ENCODE data around the gene NASP.

The NASP gene

DNA sequence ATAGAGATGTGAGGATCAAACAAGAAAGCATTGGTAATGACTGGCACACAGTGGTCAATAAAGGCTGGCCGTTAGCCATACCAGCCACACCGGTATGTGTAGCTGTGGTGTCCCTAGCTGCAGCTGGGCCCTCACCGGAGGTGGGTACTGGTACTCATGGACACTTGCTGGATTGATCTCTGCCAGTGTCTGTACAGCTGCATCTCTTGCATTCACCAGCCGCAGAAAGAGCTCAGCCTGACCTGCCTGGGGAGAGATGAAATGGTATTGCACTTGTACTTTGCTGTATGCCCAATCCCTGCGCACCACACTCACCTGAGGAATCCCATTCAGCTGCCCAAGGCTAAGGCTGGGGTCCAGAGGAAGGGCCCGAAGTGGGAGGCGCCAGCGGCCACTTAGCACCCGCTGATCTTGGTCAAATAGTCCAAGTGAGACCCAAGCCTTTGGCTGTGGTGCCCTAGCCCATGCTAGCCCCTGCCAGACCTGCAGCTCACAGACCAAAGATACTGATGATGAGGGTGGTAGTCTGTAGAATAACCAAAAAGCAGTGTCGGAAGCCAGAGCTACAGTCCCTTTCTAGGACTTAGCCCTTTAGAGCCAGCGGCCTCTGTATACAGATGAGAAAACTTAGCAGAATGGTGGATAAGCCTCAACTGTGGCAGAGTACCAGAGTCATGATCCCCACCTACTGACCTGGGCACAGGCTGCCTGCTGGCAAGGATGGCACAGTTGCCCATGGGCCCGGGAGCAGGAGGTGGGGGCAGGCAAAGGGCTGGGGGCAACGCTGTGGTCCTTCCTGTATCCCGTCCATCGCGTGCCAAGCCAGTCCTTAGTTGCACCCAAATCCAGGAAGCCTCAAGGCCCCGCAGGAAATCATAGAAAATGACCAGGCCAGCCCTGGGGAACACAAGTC, 37.0 kb downstream of the NASP start:
- no peak for DNase-seq (ENCODE audit: low read depth)

DNA sequence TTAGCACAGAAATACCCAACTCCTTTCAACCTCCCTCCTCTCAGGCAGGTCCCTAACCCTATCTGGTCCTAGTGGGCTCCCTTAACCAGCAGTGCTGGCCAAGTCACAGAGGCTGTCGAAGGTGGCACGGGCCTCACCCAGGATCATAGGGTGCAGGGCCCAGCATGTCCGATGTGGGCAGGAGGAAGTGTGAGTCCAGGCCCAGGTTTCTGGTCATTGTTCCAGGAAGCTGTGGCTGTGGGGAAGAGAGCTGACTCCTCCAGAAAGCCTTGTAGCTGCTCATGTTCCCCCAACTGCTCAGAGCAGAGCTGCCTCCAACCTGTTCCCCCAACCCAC, 37.6 kb downstream of the NASP start:
- DNase-seq (ENCODE audit: low read depth), result no peak

DNA sequence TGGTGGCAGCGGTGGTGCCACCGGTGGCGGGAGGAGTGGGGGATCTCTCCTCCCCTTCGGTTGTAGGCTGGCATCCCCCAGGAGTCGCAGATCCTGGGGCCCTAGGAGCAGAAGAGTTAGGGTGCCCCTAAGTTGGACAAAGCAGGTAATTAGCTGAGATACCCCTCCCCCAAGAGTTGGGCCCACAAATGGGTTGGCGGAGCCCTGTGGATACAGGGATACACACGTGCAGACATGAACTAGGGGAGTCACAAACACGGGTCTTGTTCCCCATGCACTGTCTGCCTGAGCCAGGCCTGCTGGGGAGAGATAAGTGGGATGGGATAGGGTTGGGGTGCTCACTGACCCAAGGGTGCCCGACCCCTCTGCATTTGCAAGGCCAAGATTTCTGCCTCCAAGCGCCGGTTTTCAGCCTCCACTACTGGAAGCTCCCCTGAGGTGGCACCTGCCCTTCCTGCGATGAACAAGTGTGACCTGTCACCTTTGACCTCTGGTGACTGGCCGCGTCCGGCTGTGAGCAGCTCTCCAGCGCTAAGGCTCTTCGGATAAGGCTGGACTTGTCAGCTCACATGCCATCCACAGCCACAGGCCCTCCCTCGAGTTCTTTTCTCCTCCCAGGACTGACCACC, 38.2 kb downstream of the NASP start:
- no peak for DNase-seq (ENCODE audit: low read depth)

DNA sequence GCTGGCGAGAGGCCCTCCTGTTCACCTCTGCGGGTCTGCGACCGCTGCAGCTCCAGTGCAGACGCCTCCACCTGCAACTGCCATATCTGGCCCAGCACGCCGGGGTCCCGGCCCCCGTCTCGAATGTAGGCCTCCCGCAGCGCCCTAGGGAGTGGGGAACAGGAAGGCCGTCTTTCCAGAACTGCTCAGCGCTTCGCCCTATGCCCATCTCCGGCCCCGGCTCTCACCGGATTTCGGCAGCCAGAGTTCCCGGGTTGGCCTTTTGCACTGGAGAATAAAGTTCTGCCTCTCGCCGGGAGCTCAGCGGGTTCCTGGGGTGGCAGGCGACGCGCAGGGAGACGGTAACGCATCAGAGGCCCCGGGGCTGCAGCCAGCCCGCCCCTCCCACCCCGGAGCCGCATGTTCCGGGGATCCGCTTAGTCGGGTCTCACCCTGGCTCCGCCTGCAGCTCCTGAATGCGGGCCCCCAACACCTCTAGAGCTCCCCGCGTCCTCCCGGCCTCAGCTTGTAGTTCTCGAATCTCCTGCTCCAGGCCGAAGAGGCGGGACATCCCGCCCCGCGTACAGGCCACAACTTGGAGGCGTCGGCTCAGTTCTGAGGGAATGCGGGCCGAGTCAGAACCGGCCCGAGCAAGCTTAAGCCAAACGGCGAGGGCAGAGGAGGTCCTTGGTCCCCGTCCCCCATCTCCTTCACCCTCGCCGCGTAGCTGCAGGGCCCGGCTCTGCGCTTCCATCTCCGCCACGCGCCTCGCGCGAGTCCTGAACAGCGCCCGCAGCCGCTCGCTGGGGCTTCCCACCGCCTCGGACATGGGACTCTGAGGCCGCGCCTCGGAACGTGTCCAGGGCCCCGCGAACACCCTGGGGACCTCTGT, 38.9 kb downstream of the NASP start:
- no peak for DNase-seq (ENCODE audit: low read depth)

DNA sequence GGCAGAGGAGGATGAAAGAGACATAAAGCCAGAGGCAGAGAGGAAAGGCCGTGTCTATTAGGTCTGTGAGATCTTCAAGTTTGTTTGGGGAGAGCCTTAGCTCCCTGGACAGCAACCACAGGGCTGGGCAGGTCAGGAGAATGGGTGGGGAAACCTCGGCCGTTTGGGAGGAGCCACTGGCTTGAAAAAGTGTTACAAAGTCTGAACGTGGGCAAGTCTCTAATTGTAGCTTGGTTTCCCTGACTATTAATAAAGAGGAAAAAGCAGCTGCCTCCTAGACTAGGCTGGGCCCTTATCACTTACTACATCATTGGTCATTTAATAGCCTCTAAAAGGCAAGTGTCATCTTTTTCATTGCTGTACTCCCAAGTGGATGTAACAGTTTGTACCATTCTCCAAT, 40.1 kb downstream of the NASP start, which contains the start of gene CCDC17:
Gene CCDC17, minus strand, starts transcription at position 83 of the 400 bp plus-strand sequence. CDS start 145 bp downstream, outside the sequence.
- DNase-seq (ENCODE audit: low read depth), result no peak

DNA sequence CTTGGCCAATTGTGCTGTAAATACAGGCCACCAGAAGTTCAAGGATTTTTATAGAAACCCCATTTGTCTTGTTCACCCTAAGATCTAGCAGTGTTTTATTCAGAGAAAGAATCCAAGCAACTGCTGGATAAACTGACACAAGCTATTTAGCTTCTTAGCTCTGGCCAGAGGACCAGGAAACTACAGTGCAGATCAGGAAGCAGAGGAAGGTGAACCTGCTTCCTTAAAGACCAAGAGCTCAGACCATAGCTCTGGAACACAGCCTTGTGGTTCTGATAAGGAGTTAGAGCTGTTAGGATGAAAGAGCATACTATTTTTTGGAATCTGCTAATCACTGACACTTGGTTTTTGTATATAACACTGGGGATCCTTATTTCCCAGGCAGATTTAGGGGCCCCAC, 45.2 kb downstream of the NASP start:
- no peak for DNase-seq (ENCODE audit: low read depth)

DNA sequence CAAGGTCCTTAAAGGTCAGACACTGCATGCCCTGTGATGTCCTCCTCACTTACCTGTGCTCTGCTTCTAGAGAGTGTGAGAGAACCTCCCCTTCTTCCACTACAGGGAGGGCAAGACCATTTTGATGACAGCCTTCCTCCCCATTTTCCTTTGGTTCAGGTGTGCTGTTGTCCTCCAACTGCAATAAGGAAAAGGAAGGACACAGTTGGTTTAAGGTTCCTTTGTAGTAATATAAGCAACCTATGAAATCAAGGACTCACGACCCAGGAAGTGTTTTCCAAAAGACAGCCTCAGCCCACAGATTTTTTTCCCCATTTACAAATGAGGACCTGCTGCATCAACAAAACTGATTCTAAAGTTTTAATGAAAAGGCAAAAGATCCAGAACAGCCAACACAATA, 46.6 kb downstream of the NASP start:
- DNase-seq (ENCODE audit: low read depth), result no peak

DNA sequence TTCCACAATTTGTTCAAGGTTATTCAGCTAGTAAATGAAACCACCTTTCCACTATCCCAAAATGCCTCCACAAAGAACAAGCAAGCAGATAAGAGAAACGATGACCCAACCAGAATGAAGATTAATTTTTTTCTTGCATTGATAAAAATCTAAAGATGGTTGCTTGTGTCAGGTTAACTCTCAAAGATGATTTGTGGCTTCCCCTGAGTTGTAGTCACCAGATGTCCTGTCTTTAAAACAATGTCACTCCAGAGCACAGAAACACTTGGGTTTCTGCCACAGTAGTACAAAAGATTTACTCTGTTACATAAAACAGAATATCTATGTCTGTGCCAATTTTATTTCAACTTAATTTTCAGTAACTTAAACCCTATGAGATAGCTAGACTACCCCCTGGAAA, 51.4 kb downstream of the NASP start:
- DNase-seq (ENCODE audit: low read depth), result no peak

DNA sequence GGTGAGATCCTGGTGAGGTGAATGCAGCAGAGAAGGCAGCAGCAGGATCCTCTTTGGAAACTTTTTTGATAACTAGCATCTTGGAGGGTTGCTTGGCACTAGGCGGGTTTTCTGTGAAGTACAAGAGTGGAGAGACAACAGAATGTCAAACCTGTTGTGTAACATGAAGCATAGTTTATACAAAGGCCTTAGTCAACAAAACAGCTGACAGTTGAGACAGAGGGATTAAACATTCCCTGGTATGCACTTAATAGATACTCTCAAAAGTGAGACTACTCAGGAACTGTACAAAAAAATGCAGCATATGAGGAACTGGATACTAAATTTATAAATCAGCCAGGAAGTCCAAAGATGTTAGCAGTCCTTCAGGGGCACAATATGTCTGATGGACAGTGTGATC, 56.5 kb downstream of the NASP start:
- no peak for DNase-seq (ENCODE audit: low read depth)

DNA sequence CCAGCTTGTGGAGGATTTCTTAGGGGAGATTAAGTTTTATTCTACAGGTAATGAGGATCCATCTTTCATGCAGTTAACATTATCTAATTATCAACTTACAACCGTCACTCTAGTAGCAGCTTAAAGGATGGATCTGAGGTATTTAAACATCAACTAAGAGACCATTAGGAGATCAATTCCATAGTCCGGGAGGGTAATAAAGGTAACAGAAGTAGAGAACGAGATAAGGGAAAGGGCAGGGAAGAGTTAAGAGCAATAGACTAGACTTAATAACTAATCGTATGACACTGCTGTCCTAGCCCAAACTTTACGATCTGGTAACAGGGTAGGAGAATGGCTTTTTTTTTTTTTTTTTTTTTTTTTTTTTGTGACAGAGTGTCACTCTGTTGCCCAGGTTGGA, 59.5 kb downstream of the NASP start:
- DNase-seq (ENCODE audit: low read depth), result no peak

DNA sequence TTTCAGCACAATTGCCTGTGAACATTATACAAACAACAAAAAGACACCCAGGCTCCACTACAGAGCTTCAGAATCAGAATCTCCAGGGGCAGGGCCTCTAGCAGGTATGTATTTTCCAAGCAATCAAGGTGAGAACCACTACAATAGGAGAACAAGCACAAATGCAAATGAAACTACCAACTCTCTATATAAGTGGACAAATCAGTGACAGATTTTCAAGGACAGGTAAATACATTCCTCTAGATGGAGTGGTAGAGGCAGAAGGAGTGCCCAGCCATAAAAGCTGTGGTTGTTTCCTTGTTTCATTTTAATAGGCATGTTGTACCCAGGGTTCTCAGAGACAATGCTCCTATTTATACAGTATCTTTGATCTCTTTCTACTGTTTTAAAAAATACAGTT, 60.1 kb downstream of the NASP start:
- no peak for DNase-seq (ENCODE audit: low read depth)

DNA sequence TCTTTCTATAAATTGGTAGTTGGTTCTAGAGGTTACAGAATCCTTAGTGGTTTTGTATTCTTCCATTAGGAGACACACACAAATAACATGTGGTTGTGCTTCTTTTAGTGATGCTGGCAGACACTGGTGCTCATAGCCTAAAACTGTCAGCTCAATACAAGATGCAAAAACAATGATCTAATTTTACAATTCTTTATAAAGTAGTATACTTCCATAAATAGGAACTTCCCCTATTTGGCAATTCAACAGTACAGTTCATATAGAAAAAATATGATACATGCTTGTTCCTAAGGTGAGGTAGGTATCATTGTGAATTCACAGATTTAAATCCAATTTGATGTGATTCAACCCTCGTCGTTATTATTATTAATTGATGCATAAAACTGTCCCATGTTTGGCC, 60.8 kb downstream of the NASP start:
- no peak for DNase-seq (ENCODE audit: low read depth)

DNA sequence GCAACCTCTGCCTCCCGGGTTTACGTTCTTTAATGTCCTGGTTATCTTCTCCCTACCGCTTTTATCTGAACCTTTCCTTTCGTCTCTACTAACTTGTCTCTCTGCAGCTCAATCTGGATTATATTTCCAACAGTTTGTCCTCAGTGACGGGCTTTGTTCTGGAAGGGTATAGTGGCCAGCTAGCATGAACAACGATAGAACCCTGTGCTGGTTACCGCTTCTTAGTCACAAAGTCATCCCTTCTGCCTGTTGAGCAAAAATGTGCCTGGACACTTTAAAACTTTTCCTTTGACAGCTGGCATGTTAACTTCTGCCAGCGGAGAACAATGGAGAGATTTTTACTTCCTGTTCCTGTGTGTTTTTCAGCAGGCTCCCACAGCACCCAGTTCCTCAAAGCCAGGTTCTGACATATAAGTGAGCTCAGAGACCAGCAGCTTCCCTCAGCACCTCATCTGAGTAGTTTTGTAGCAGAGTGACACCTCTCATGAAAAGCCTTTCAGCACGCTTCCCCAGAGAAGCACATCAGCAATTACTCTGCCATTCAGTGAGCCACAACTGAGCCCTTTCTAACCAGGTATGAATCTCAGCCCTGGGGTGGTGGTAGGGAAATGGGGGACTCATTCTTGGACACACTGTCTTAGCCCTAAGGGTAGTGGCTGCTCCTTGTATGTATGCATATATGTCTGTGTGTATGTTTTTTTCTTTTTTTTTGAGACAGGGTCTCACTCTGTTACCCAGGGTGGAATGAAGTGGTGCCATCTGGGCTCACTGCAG, 63.6 kb downstream of the NASP start:
- DNase-seq (ENCODE audit: low read depth), result no peak

DNA sequence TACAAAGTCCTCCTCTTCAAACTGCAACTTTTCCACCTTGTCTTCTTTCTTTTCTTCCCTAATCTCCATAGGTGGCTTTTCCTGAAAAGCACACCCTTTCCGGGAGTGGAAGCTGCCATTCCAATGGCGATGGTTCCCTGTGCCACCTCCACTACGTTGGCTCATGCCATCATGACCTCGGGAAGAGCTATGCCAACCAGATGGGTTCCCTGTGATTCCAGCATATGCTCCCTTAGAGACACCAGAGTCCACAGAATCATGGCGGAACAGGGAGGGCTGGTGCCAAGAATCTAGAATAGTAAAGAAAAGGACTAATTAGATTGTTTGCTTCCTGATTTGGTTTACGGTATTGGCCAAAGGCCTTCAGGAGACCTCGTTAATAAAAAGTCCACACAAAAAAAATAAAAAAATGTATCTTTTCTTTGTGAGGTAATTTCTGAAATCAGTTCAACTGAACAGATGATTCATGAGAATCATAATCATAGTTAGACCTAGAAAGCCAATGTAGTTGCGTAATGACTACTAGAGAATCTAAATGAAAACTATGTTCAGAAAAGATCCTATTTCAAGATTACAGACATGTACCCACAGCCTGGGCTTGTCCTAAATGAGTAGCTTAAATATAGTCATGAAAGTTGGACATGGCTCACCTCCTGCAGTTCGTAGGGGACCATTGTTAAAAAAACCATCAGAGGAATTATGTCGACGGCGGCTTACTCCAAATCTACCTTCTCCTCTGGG, 70.9 kb downstream of the NASP start:
- DNase-seq (ENCODE audit: low read depth), result peak; percentile 27

DNA sequence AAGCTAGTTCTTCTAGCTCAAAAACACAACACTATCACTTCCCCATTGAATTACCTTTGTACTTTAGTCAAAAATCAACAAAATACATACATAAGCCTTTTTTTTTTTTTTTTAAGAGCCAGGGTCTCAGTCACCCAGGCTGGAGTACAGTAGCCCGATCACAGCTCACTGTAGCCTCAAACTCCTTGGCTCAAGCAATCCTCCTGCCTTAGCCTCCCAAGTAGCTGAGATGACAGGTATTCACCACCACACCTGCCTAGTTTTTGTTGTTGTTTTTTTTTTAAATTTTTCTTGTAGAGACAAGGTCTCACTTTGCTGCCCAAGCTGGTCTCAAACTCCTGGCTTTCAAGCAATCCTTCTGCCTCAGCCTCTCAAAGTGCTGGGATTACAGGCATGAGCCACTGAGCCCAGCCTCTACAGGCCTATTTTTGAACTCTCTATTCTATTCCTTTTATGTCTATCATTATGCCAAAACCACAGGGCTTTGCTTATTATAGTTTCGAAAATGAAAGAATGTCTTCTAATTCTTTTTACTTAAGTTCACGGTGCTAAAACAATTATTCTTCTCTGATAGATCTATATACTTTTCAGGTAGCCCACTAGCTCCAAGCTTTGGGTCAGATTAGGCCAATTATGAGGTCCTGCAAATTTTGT, 72.9 kb downstream of the NASP start:
- no peak for DNase-seq (ENCODE audit: low read depth)

DNA sequence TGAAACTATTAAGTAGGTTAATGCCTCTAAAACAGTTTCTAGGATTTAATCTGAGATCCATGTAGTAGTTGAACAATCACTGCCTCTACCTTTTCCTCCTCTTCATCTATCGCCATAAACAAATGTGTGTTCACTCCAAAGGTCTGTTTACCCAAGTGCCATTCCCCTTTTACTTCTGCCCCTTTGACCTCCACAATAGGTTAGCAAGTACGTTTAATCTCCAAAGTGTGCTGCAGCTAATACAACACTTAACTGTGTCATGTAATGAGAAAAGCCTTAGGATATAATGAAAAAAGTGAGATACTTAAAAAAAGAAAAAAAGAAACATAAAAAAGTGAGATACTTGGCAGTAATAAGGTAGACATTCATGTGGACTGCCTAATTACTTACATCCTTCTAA, 74.3 kb downstream of the NASP start:
- DNase-seq (ENCODE audit: low read depth), result no peak

DNA sequence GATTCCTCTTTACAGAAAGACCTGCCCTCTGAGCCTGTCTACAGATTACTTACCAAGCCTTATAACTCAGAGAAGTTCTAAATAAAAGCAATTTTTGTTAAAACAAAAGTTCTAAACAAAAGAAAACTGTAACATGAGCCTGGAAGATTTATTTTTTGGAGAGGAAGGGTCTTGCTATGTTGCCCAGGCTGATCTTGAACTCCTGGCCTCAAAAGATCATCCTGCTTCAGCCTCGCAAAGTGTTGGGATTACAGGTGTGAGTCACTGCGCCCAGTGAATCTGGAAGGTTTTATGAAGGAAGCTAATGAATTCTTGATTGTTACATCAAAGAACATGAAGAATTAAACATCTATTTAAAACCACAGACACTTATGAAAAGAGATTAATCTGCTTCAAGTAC, 75.4 kb downstream of the NASP start:
- DNase-seq (ENCODE audit: low read depth), result no peak

DNA sequence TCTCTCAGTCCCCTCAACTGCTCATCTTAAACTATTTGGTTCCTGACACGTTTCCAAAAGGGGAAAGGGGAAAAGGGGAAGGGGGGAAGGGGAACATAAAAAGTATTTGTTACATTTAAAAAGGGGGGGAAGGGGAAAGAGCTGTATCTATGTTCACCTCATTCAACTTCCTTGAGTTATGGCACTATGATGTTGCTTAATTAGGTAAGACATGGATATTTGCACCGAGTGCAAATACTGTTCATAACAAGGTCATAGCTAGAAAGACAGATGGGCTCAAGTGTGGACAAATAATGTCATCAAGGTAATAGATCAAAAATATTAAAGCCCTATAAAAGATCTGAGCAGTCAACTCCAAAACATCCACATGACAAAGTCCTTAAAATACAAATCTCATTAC, 76.5 kb downstream of the NASP start:
- DNase-seq (ENCODE audit: low read depth), result no peak

DNA sequence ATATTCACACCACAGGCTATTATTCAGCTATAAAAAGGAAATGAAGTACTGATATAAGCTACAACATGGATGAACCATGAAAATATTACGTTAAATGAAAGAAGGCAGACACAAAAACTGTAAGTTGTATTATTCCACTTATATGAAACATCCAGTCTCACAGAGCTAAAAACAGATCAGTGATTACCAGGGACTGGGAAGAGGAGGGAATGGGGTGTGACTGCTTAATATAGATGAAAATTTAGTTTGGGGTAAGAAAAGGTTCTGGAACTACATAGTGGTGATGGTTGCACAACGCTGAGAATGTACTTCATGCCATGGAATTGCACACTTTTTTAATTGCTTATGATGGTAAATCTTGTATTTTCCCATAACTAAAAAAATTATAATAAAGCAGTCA, 83.0 kb downstream of the NASP start:
- no peak for DNase-seq (ENCODE audit: low read depth)

DNA sequence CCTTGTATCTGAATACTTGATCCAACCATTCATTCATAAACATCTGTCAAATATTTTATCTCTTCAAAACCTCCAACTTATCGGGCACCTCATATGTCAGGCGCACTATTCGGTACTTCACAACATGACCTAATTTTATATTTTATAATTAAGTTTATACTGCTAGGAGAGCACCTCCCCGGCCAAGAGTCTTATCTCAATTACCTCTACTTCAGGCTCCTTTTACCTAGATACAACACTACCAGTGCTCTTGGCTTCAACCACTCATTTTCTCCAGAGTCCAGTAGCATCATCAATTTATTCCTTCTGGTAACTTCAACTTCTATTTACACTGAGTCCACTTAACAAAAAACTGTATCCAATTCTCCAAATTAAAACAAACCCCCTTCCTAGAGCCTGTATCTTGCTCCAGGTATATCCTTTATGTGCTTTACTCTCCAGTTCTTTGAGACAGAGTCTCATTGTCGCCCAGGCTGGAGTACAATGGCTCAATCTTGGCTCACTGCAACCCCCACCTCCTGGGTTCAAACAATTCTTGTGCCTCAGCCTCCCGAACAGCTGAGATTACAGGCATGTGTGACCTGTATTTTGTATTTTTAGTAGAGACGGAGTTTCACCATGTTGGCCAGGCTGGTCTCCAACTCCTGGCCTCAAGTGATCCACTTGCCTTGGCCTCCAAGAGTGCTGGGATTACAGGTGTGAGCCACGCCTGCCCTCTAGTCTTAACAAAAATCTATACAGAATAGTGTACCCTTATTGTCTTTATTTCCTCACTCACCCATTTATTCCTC, 83.7 kb downstream of the NASP start:
- DNase-seq (ENCODE audit: low read depth), result no peak

Measured in stromal cell of bone marrow (primary cell).